CD1c-positive myeloid dendritic cell (primary cell): ENCODE results near the gene YIF1A.
"Not testable (repeated sequence)": the region's sequence is repeated elsewhere in the genome, so short reads cannot be mapped to it uniquely, and the experiment has no call there.

ENCODE experiments used
- DNase-seq: peaks from one replicate; pipeline ENCODE4 v3.0.0-alpha.2; 2016; ENCODE audit errors: extremely low spot score

The YIF1A gene

GRCh38 chr11:66286699-66287098, 2.2 kb downstream of the YIF1A start:
- no peak for DNase-seq

- DNase-seq: no peak
These were observed 3.5 kb downstream of the YIF1A start for GRCh38 chr11:66285250-66285947.

- no peak for DNase-seq
These were observed 4.3 kb downstream of the YIF1A start for GRCh38 chr11:66284526-66285078.

GRCh38 chr11:66283461-66284105, 5.4 kb downstream of the YIF1A start:
- DNase-seq: no peak

GRCh38 chr11:66282468-66283455, 6.2 kb downstream of the YIF1A start:
- peak; percentile 99 for DNase-seq

- no peak for DNase-seq
These were observed 7.0 kb downstream of the YIF1A start for GRCh38 chr11:66281776-66282467.

- DNase-seq: no peak
These were observed 7.9 kb downstream of the YIF1A start for GRCh38 chr11:66281001-66281400.

- no peak for DNase-seq
These were observed 8.5 kb downstream of the YIF1A start for GRCh38 chr11:66280428-66280827.

GRCh38 chr11:66279092-66279734, 9.7 kb downstream of the YIF1A start:
- no peak for DNase-seq

GRCh38 chr11:66278363-66279091, 10.4 kb downstream of the YIF1A start:
- no peak for DNase-seq

GRCh38 chr11:66277471-66278362, 11.2 kb downstream of the YIF1A start, which contains the start of gene CNIH2:
Gene CNIH2, plus strand, starts transcription at chr11:66278175. Its CDS starts 282 bp downstream, at chr11:66278457.
- peak; percentile 38 for DNase-seq

- DNase-seq: not testable (repeated sequence)
These were observed 11.9 kb downstream of the YIF1A start for GRCh38 chr11:66277064-66277463.

- not testable (repeated sequence) for DNase-seq
These were observed 12.3 kb downstream of the YIF1A start for GRCh38 chr11:66276619-66277018.

- DNase-seq: no peak
These were observed 12.8 kb downstream of the YIF1A start for GRCh38 chr11:66275984-66276612.

GRCh38 chr11:66275396-66275795, 13.5 kb downstream of the YIF1A start:
- no peak for DNase-seq

- no peak for DNase-seq
These were observed 14.7 kb downstream of the YIF1A start for GRCh38 chr11:66274219-66274618.

- no peak for DNase-seq
These were observed 16.3 kb downstream of the YIF1A start for GRCh38 chr11:66272596-66272995.

- no peak for DNase-seq
These were observed 17.1 kb downstream of the YIF1A start for GRCh38 chr11:66271816-66272215.
